Measurements from ENCODE around the gene EFCAB5. TPM values are rescaled to one million over a fixed set of nuclear protein-coding genes. Genes with fewer than 3 reads are reported as not detected.
"Not testable (repeated sequence)": the region's sequence is repeated elsewhere in the genome, so short reads cannot be mapped to it uniquely, and the experiment has no call there.

EFCAB5 gene
- polyA plus RNA-seq, 1 donor: 2.8 TPM

GRCh38 chr17:29935909-29936308 lies 5.5 kb upstream of the EFCAB5 start:
- not testable (repeated sequence) for DNase-seq

GRCh38 chr17:29936724-29937123 lies 4.7 kb upstream of the EFCAB5 start:
- DNase-seq: no peak

GRCh38 chr17:29945281-29945680 lies 3.8 kb downstream of the EFCAB5 start:
- no peak for DNase-seq

GRCh38 chr17:29948448-29949215 lies 7.2 kb downstream of the EFCAB5 start:
- DNase-seq: no peak

- peak; percentile 22 for DNase-seq
Observed at GRCh38 chr17:29949696-29950095, 8.3 kb downstream of the EFCAB5 start.

- DNase-seq: no peak
Observed at GRCh38 chr17:29954405-29954804, 13.0 kb downstream of the EFCAB5 start.

- no peak for DNase-seq
Observed at GRCh38 chr17:29956225-29956624, 14.8 kb downstream of the EFCAB5 start.

- DNase-seq: not testable (repeated sequence)
Observed at GRCh38 chr17:29957488-29957887, 16.1 kb downstream of the EFCAB5 start.

- no peak for DNase-seq
Observed at GRCh38 chr17:29958947-29959657, 17.7 kb downstream of the EFCAB5 start.

GRCh38 chr17:29959658-29960337 lies 18.4 kb downstream of the EFCAB5 start:
- DNase-seq: no peak

- no peak for DNase-seq
Observed at GRCh38 chr17:29962656-29963055, 21.2 kb downstream of the EFCAB5 start.

- DNase-seq: no peak
Observed at GRCh38 chr17:29968271-29968670, 26.8 kb downstream of the EFCAB5 start.

- DNase-seq: no peak
Observed at GRCh38 chr17:29972277-29972676, 30.8 kb downstream of the EFCAB5 start.

GRCh38 chr17:29973005-29973404 lies 31.6 kb downstream of the EFCAB5 start:
- DNase-seq: no peak

GRCh38 chr17:29977836-29978235 lies 36.4 kb downstream of the EFCAB5 start:
- no peak for DNase-seq

- DNase-seq: no peak
Observed at GRCh38 chr17:29980261-29980660, 38.8 kb downstream of the EFCAB5 start.

- DNase-seq: no peak
Observed at GRCh38 chr17:29982991-29983653, 41.7 kb downstream of the EFCAB5 start.

- no peak for DNase-seq
Observed at GRCh38 chr17:29996458-29996857, 55.0 kb downstream of the EFCAB5 start.

GRCh38 chr17:30000001-30000754 lies 58.7 kb downstream of the EFCAB5 start:
- no peak for DNase-seq

- no peak for DNase-seq
Observed at GRCh38 chr17:30000755-30001257, 59.4 kb downstream of the EFCAB5 start.

GRCh38 chr17:30002088-30002487 lies 60.7 kb downstream of the EFCAB5 start:
- no peak for DNase-seq
